GM18907 (cell line): ENCODE results near the gene PPDPF.
"Not testable (repeated sequence)": the region's sequence is repeated elsewhere in the genome, so short reads cannot be mapped to it uniquely, and the experiment has no call there.

Source experiments
- ATAC-seq: cut with Tn5 transposase; IDR thresholded peaks from one replicate; pipeline ENCODE4 v1.9.1; 2021; ENCODE audit warnings: mild to moderate bottlenecking, moderate library complexity; ENCODE audit not compliant: unreplicated experiment

The PPDPF gene

DNA sequence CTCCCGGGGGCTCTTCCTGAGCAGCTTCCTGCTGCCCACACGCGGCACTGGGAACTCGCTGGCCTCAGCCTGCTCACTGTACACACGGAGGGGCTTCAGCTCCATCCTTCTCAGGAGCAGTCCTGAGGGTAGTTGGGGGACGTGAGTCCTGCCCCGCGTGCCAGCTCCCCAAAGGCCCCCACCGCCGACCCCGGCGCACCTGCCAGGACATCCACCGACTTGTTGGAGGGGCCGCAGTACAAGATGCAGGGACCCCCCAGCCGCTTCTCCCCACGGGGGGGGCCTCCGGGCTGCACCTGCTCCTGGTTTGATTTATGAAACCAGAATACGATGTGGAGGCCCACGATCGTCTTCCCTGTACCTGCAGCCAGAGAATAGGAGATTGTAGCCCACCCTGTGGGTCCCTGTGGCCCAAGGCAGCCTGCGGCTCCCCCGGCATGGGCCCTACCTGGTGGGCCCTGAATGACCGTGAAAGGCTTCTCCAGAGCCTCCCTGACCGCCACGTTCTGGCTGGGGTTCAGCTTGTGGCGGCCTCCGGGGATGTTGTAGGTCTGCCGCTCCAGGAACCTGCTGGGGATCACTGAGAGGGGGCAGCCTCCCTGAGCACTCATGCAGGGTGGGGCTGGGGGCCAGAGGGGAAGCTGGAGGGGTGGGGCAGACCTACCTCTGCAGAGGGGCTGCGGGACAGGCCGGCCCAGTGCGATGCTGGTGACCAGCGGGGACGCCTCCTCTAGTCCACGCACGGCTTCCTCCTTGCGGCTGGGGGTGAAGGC is 41.2 kb downstream of the PPDPF start:
- no peak for ATAC-seq

DNA sequence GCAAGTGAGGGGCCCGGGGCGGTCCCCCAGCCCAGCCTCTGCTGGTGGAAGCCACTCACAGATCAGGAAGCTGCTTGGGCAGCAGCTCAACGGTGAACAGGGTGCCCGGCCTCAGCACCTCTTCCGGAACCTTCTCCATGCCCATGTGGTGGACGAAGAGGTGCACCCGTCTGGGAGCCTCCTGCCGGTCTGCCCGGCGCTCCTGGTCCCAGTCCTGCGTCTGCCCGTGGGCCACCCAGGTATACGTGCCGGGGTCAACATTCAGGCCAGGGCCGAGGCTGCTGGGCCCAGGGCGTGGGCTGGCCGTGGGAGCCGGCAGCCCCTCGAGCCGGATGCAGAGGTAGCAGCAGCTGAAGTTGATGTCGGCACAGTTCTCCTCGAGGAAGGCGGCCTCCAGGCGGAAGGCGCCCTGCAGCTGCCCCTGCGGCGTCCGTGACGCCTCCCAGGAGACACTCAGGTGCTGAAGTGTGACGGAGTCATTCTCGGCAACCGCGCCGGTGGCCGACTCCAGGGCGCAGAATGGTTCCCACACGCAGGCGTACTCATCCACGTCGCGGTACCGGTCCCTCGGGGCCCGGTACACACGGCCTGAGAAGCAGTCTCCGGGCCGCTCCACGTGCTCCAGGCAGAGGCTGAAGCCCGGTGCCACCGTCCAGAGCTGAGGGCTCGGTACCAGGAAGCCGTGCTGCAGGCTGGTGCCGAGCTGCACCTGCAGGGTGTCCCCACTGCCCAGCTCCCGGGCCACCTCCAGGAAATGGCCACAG is 42.1 kb downstream of the PPDPF start:
- no peak for ATAC-seq

DNA sequence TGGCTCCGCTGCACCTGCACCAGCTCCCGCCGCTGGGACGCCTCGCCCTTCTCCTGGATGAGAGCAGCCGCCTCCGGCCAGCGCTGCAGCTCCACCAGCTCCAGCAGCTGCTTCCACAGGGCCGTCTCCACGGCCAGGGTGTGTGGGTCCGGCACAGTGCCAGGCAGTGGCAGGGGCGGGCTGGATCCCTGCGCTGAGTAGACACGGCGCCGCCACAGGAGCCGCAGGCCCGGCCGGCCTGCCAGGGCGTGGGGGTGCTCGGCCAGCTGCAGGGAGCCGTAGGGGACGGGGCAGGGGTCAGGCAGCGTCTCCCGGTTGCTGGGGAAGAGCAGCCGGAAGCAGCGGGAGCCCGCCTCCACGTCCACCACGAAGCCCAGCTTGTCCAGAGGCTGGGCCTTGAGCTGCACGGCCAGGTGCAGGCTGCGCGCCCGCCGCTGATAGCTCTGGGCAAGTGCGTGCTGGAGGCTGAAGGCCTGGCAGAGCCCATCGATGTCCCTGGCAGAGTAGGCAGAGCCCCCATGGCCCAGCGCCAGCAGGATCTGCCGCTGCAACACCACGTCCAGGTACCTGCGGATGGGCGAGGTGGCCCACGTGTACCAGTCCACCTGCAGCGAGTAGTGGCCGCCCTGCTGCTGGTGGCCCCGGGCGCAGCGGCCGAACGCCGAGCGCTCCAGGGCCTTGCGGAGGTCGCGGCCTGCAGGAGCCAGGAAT is 42.8 kb downstream of the PPDPF start:
- no peak for ATAC-seq

GRCh38 chr20:63564036-63564810 is 43.7 kb downstream of the PPDPF start:
- ATAC-seq: no peak

GRCh38 chr20:63565021-63565698 is 44.6 kb downstream of the PPDPF start:
- ATAC-seq: no peak

- no peak for ATAC-seq
Measured at GRCh38 chr20:63565699-63566335, 45.3 kb downstream of the PPDPF start.

- ATAC-seq: no peak
Measured at GRCh38 chr20:63566395-63567135, 46.0 kb downstream of the PPDPF start.

DNA sequence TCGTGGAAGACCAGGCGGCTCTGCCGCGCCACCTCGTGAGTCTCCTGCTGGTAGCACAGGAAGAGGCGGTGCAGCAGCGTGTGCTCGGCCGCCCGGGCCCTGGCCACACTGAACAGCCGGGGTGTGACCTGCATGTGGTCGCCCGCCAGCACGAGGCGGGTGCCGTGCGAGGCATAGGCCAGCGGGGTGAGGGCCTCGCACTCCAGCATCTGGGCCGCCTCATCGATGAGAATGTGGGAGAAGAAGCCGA is 46.5 kb downstream of the PPDPF start:
- ATAC-seq: no peak

DNA sequence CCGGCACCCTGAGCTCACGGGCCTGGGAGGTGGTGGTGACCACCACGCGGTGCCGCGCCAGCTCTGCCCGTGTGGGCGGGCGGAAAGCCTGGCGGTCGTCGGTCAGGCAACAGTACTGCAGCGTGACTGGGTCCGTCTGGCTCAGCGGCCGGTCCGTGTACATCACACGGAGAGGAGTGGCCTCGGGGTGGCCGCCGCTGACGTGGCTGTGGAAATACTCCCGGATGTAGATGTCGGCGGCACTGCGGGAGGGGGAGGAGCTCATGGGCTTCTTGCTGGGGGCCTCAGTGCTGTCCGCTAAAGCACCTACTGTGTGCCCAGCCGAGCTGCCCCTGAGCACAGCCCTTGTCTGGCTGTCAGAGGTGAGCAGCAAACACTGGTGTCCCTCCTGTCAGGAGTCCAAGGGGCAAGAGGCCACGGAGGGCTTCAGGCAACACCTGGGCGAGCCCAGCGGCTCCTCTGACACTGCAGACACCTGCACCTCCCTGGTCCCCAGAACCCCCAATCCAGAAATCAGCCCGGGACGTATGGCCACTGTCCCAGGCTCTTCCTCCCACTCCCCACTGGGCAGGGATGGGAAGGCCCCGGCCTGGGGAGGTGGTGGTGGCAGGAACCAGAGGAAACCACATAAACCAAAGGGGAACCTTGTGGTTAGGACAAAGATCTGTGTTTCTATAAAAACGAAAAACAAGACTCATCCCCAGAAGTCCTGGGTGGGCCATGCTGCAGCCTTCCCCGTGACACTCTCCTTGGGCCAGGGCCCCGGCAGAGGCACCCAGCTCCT is 47.0 kb downstream of the PPDPF start:
- peak; percentile 69 for ATAC-seq

- peak; percentile 29 for ATAC-seq
Measured at GRCh38 chr20:63568170-63568981, 47.8 kb downstream of the PPDPF start.

DNA sequence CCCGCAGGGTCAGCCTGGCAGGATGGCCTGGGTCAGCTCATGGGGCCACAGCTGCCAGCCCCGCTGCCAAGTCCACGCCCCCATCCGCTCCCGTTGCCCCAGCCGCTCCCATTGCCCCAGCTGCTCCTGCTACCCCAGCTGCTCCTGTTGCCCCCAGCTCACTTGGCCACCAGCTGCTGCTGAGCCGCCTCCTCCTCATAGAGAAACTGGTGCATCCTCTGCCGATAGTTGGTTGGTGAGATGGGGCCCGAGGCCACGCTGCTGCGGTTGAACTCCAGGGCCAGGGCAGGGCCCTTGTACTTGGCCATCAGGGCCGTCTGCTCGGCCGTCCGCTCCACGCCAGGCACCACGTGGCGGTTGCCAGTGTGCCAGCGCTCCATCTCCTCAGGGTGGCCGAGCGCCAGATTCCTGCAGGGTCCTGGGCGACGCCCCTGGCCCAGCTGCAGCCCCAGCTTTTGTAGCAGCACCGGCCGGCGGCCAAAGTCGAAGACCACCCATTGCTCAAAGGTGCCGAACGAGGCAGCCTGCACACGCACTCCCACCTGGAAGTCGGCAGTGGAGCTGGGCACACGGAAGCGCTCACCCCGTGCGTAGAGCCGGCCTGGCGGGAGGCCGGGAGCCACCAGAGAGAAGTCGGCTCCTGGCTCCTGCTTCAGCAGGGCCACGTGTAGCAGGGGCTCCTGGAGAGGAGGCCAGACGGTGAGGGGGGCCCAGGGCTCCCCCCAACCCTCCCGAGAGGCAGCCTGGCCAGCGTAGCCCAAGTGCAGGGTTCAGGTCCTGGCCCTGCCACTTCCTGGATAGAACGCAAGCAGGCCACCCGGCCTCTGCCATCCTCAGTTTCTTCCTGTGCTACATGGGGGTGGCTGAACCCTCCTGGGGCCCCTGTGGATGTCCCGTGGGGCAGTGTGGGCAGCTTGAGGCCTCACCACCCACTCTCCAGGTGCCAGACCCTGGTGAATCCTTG is 48.7 kb downstream of the PPDPF start:
- ATAC-seq: no peak

DNA sequence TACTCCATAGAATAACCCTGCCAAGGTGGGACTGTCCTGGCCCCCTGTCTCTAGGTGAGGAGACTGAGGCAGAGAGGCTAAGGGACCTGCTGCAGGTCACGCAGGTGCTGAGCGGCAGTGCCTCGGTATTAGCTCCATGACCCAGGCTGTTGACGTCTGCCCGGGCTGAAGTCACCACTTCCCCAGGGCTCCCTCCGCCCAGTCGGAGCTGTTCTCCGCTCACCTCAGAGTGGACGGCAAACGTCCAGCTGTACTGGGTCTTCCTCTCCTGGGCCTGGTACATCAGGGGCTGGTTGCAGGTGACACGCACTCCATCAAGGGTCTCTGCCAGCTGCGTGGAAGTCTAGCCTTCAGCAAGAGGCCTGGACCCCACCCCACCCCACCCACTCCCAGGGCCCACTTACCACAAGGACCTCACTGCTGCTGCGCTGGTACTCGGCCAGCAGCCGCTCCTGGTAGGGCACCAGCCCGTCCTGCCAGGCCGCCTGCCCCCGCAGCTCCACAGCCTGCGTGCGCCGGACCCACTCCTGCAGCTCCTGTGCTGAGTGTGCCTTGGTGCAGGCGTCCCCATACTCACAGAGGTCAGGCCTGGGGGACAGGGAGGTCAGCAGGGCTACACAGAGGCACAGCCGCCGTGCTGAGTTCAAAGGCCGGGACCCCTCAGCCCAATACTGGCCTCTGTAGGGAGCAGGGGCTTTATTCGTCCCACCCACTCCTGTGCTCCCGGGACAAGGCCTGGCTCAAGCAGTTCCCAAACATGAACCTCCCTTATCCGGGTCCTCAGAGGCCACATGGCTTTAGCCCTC is 49.9 kb downstream of the PPDPF start:
- ATAC-seq: no peak

DNA sequence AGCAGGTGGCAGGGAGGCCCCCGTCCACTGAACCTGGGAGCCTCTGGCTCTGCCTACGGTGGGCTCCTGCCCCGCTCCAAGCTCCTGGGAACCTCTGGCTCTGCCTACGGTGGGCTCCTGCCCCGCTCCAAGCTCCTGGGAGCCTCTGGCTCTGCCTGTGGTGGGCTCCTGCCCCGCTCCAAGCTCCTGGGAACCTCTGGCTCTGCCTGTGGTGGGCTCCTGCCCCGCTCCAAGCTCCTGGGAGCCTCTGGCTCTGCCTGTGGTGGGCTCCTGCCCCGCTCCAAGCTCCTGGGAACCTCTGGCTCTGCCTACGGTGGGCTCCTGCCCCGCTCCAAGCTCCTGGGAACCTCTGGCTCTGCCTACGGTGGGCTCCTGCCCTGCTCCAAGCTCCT is 50.5 kb downstream of the PPDPF start:
- ATAC-seq: not testable (repeated sequence)
